Adrenal gland (tissue), 12 donors: ENCODE data around the gene PGC. TPM values are rescaled to one million over a fixed set of nuclear protein-coding genes. Genes with fewer than 3 reads are reported as not detected.

ENCODE experiments used
- DNase-seq, 7 donors: peaks; one replicate each; pipeline ENCODE4 v3.0.0-alpha.2; 2019 to 2020
- H3K27ac ChIP-seq, 5 donors: fragments of 200-600 bp; sonication (generic) in 4 of 5; 1 replicate in 3 of 5; 2 replicates in 2 of 5; pipeline versions ENCODE4 v1.5.1 to v1.8.0; 2016 to 2020; ENCODE audit warnings: mild to moderate bottlenecking in 1 of 5
- H3K27me3 ChIP-seq: fragments of 200-600 bp; 2 replicates; pipeline ENCODE4 v1.8.0; 2021
- H3K36me3 ChIP-seq, 2 donors: fragments of 200-600 bp; replicated peaks in 1 of 2; 1 replicate in 1 of 2; 2 replicates in 1 of 2; pipeline versions ENCODE4 v1.5.1 to v1.8.0; 2018 to 2022
- H3K4me1 ChIP-seq, 2 donors: fragments of 200-600 bp; replicated peaks in 1 of 2; 1 replicate in 1 of 2; 2 replicates in 1 of 2; pipeline versions ENCODE4 v1.5.1 to v1.8.0; 2018 to 2021
- H3K4me3 ChIP-seq, 4 donors: fragments of 200-600 bp; sonication (generic) in 3 of 4; one replicate each; pipeline ENCODE4 v1.5.1; 2016 to 2018
- H3K9me3 ChIP-seq, 3 donors: fragments of 200-600 bp; sonication (generic) in 1 of 3; replicated peaks in 1 of 3; 1 replicate in 2 of 3; 2 replicates in 1 of 3; pipeline versions ENCODE4 v1.5.1 to v1.8.0; 2016 to 2021
- POLR2A ChIP-seq, 2 donors: fragments of 450-650 bp; IDR thresholded peaks; one replicate each; pipeline ENCODE4 v1.6.1; 2017; ENCODE audit warnings: antibody characterized with exemption in 2 of 2, mild to moderate bottlenecking in 2 of 2, moderate library complexity in 1 of 2
- WGBS, 4 donors: extraction: QIAGEN DNeasy Blood & Tissue Kit in 2 of 4; methylation state at CpG; one replicate each; pipeline versions ENCODE4 v1.1.5 to v1.1.7; 2013 to 2017; 5-methylcytosine and 5-hydroxymethylcytosine counted together
- intact Hi-C, 2 donors: fragments of 100-400 bp; cut with DNase I; formaldehyde crosslinking; loops; one replicate each; pipeline versions ENCODE4 v1.14.1 to v1.15.0; 2022 to 2023
- polyA plus RNA-seq, 3 donors: library from polyadenylated mRNA; stranded (reverse); fragments of 200-250 nt in 2 of 3; fragments of 350-450 nt in 1 of 3; fragmentation: Illumina TruSeq in 1 of 3; extraction: RNeasy Lipid Tissue Mini Kit (QIAGEN cat#74804) in 1 of 3; gene quantifications; one replicate each; pipeline ENCODE4 v1.2.3, GENCODE V29; 2013 to 2014
- total RNA-seq, 9 donors: library from RNA; depleted of rRNA in 4 of 9; stranded (reverse); fragments of >200 nt in 4 of 9; fragments of 120-200 nt in 1 of 9; fragmentation: NEBNext Ultra II Directional in 1 of 9; extraction: Animal tissue kit (Norgen Biotek cat#: 25700) in 1 of 9; gene quantifications; one replicate each; pipeline versions ENCODE4 v1.1.0 to v1.2.4, GENCODE V29; 2013 to 2023
- TF ChIP-seq, protein P1 (sequence below), 6 experiments: fragments of 450-650 bp in 4 of 6; fragments of 200-600 bp in 2 of 6; sonication (generic) in 1 of 6; IDR thresholded peaks; 1 replicate in 5 of 6; 2 replicates in 1 of 6; pipeline versions ENCODE4 v1.5.1 to v1.8.0; 2016 to 2021; ENCODE audit warnings: antibody characterized with exemption in 6 of 6, mild to moderate bottlenecking in 2 of 6, moderate library complexity in 1 of 6
- donor health status: healthy with polysubstance abuse.
- donor health status: Bipolar disorder and iron deficiency.
- donor health status: DM: yes; HTN: yes; CAD: no.
- donor health status: DM: no; HTN: no; CAD: no.
- donor health status: DM: no; HTN: no; CAD: no.
- donor health status: DM: yes; HTN: yes; CAD: no.

Gene PGC
- total and polyA plus RNA-seq, 12 donors, result 0.57 to 1.6 (median 1.1) TPM; not detected in 8

DNA sequence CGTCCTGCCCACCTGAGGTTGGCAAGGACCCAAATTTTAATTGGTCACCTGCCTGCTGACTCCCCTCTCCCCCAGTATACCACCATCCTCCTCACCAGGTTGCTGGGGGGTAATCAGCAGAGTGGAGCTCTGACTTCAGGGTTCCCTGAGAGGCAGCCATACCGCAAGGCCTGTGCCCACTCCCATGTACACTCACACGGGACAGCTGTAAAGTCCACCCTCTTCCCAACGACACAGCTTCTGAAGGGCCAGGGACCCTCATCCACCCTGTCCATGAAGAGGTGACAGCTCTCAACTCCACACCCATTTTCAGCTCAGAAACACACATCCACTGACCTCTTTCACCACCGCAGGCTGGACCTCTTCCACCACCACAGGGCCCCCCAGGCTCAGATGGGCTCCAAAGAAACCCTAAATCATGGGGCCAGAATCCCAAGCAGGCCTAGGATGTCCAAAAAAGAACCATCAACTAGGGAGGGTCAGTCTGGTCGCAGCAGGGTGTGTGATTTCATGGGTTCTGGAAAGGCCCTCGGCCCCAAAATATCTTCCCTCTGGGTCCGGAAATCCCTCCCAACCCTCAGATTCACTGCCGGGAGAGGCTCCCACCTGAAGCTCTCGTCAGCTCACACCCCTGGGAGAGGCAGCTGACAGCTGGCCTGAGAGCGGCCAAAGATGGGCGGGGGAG lies 41.7 kb downstream of the PGC start:
- no peak for DNase-seq
- Histone ChIP-seq H3K9me3 (no peaks in the 10 kb centered on the region), H3K27ac (peak overlapping the region; percentile 62 to 96 (median 77)), H3K36me3 (no peaks in the 10 kb centered on the region), H3K27me3 (no peaks in the 10 kb centered on the region), H3K4me1 (peaks cover 19 to 34% of the 10 kb centered on the region in 2 donors), H3K4me3 (no peak overlapping the region)
- intact Hi-C loops, result loop anchor here in 1 of 2 donors (10.0 kb wide), 1 partner anchor 69 kb away; the partner anchor contains the start of gene FRS3
- 62 to 85% (median 71%) methylated on average over 9 to 12 of the region's 12 CpGs for WGBS, 4 donors
- no peak for TF ChIP-seq POLR2A (IDR thresholded peaks at IDR 0.05)
- TF ChIP-seq, protein P1, sequence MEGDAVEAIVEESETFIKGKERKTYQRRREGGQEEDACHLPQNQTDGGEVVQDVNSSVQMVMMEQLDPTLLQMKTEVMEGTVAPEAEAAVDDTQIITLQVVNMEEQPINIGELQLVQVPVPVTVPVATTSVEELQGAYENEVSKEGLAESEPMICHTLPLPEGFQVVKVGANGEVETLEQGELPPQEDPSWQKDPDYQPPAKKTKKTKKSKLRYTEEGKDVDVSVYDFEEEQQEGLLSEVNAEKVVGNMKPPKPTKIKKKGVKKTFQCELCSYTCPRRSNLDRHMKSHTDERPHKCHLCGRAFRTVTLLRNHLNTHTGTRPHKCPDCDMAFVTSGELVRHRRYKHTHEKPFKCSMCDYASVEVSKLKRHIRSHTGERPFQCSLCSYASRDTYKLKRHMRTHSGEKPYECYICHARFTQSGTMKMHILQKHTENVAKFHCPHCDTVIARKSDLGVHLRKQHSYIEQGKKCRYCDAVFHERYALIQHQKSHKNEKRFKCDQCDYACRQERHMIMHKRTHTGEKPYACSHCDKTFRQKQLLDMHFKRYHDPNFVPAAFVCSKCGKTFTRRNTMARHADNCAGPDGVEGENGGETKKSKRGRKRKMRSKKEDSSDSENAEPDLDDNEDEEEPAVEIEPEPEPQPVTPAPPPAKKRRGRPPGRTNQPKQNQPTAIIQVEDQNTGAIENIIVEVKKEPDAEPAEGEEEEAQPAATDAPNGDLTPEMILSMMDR (IDR thresholded peaks at IDR 0.05), result no peak

DNA sequence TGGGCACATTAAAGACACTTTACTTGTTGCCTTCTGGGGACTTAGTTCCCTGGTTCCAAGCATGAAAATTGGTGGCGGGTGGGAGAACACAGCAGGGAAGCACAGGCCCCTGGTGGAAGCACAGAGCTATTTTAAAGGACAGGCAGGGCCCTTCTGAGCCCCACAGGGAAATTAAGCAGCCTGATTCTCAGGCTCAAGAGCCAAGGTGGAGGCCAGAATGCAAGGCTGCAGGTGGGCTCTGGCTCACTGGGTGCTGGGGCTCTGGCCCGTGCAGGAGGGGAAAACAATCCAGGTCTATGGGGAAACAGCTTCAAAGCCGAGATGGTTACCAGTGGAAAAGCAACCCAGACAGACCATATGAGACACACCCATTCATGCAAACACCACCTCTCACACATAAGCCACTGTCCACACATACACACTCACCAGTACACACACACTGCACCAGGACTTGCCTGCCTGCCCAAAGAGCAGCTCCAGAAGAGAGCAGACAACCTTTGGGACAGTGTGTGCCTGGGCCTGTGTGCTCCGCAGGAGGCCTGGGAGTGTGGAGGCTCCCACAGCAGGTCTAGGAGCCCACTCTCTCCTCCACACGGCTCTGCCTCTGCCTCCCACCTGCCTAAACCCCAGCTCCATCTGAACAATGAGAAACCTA lies 42.4 kb downstream of the PGC start:
- Histone ChIP-seq H3K4me1 (peaks cover 19 to 34% of the 10 kb centered on the region in 2 donors), H3K4me3 (no peak overlapping the region), H3K36me3 (no peaks in the 10 kb centered on the region), H3K27ac (peak overlapping the region in 3 of 5 donors; percentile 77 to 96 (median 83)), H3K9me3 (no peaks in the 10 kb centered on the region), H3K27me3 (no peaks in the 10 kb centered on the region)
- TF ChIP-seq, protein P1 (IDR thresholded peaks at IDR 0.05), result no peak
- no peak for TF ChIP-seq POLR2A (IDR thresholded peaks at IDR 0.05)
- no peak for DNase-seq
- 90 to 95% (median 93%) methylated on average over 4 to 5 of the region's 5 CpGs for WGBS, 4 donors
- intact Hi-C loops, result loop anchor here (5.0 to 10.0 kb wide), 2 partner anchors 70 to 73 kb away; partner anchors contain the start of gene FRS3 (in 2 of the 2)

DNA sequence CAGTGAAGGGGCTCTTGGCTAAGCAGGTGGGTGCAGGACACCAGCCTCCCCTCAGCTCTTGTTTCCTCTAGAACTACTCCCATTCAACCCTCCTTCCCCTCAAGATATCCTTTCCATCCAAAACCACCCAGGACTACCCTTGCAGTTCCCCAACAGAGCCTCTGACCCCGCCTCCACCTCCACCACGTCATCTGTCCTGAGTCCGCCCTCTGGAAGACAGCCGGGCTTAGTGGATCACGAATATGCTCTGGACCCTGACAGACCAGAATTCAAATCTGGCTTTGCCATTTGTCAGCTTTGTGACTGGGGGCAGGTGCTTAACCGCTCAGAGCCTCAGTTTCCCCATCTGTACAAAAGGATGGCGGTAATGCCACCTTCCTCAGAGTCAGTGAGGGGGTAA lies 43.2 kb downstream of the PGC start:
- intact Hi-C loops, result loop anchor here (5.0 to 10.0 kb wide), 2 partner anchors 71 to 73 kb away; partner anchors contain the start of gene FRS3 (in 2 of the 2)
- no peak for DNase-seq
- WGBS, 4 donors, result 83 to 87% (median 84%) methylated on average over 6 to 7 of the region's 7 CpGs
- peaks cover 19 to 34% of the 10 kb centered on the region in 2 donors for H3K4me1 ChIP-seq
- H3K9me3 ChIP-seq, result no peaks in the 10 kb centered on the region
- H3K36me3 ChIP-seq, result no peaks in the 10 kb centered on the region
- H3K27me3 ChIP-seq, result no peaks in the 10 kb centered on the region
- no peak for TF ChIP-seq POLR2A (IDR thresholded peaks at IDR 0.05)
- TF ChIP-seq, protein P1 (IDR thresholded peaks at IDR 0.05), result no peak
- H3K27ac ChIP-seq, result peak overlapping the region in 1 of 5 donors; percentile 8
- H3K4me3 ChIP-seq, result no peak overlapping the region

DNA sequence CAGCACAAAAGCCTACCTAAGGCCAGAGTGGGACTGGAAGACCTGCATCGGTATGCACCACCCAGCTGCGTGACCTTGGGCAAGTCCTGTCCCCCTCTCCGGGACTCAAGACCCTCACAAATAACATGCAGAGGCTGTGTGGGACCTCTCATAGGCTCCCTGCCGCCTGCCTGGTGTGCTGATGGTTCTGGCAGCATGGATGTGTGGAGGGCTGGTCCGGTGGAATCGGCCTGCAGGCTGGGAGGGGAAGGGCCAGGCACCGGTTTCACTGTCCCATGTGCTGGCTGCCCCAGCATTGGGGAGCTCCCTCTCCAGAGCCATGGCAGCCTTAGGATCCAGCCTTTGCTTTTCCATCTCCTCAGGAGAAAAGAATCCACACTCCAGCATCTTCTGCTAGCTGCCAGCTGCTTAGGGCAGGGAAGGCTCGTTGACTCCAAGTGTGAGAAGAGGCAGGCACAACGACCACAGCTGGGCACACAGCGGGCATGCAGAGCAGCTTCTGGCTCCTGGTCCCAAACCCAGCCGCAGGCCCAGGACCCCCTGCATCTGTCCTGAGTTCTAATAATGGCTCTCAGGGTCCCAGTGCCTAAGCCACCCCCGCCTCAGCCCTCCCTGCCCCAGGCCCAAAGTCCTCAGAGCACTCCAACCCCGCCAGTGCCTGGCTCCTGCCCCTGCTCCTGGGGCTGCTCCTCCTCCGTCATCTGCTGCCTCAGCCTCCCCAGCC lies 44.3 kb downstream of the PGC start:
- H3K36me3 ChIP-seq, result no peaks in the 10 kb centered on the region
- H3K9me3 ChIP-seq, result no peaks in the 10 kb centered on the region
- H3K27me3 ChIP-seq, result no peaks in the 10 kb centered on the region
- no peak for DNase-seq
- TF ChIP-seq POLR2A (IDR thresholded peaks at IDR 0.05), result no peak
- TF ChIP-seq, protein P1 (IDR thresholded peaks at IDR 0.05), result no peak
- 85 to 95% (median 91%) methylated on average over 8 to 14 of the region's 14 CpGs for WGBS, 4 donors
- H3K4me1 ChIP-seq, result peaks cover 19 to 29% of the 10 kb centered on the region in 2 donors
- H3K4me3 ChIP-seq, result no peak overlapping the region
- intact Hi-C loops, result loop anchor here (5.0 to 10.0 kb wide), 2 partner anchors 72 to 74 kb away; partner anchors contain the start of gene FRS3 (in 2 of the 2)
- no peak overlapping the region for H3K27ac ChIP-seq
